K562 (cell line): ENCODE measurements around the gene MICALL2. TPM values are rescaled to one million over a fixed set of nuclear protein-coding genes. Genes with fewer than 3 reads are reported as not detected.

Experiments used
- ATAC-seq: fragments of 200-7000 bp; cut with Tn5 transposase; 3 replicates; pipeline ENCODE4 v1.9.1; 2020; ENCODE audit warnings: moderate library complexity
- BruUV-seq: library from RNA; stranded (reverse); fragments of 400-500 nt; replicated peaks from 2 replicates; lab custom pipeline; 2021; lab: Mats Ljungman, UMichigan
- CTCF ChIA-PET: fragments of 300-600 bp; formaldehyde crosslinking; extraction: SDS; loops from one replicate; lab custom pipeline; 2021; ENCODE audit warnings: low intra/inter-chr PET ratio; lab: Yijun Ruan, JAX
- POLR2A ChIA-PET: fragments of 300-600, 350-650 bp; sonication (Branson Sonifier 250); formaldehyde crosslinking; extraction: SDS; loops from one replicate; lab custom pipeline; 2021; ENCODE audit warnings: antibody characterized with exemption, inconsistent platforms; lab: Yijun Ruan, JAX
- DNase-seq, 4 experiments: peaks; one replicate each; pipeline versions ENCODE4 v3.0.0 to v3.0.0-alpha.2; 2011 to 2018; ENCODE audit warnings: low spot score in 3 of 4, mixed read lengths in 3 of 4; ENCODE audit errors: extremely low read depth in 1 of 4
- FAIRE-seq: peaks from 2 replicates; lab custom pipeline; 2011; peaks lifted over from hg19 to GRCh38; lab: Jason Lieb, UNC
- H2AFZ ChIP-seq: 2 replicates; pipeline ENCODE4 v1.6.0; 2011; ENCODE audit warnings: low read depth, low read length, control low read depth, inconsistent platforms
- H3K27ac ChIP-seq: fragments of 200-600 bp; 3 replicates; pipeline ENCODE4 v1.8.0; 2011; ENCODE audit warnings: low read depth, mild to moderate bottlenecking, control low read depth, inconsistent platforms, low read length, moderate library complexity, mixed read lengths; ENCODE audit errors: extremely low read depth
- H3K27me3 ChIP-seq, 2 experiments: fragments of 300-600 bp in 1 of 2; 2 replicates in 1 of 2; 3 replicates in 1 of 2; pipeline versions ENCODE4 v1.6.0 to v1.8.0; 2011; ENCODE audit warnings: inconsistent platforms in 2 of 2, low read length in 2 of 2, mild to moderate bottlenecking in 1 of 2, mixed read lengths in 1 of 2, moderate library complexity in 1 of 2; ENCODE audit not compliant: control insufficient read depth in 2 of 2, insufficient read depth in 2 of 2
- H3K36me3 ChIP-seq: fragments of 300-600 bp; 3 replicates; pipeline ENCODE4 v1.8.0; 2011; ENCODE audit warnings: mild to moderate bottlenecking, low read length, inconsistent platforms; ENCODE audit not compliant: control insufficient read depth, insufficient read depth
- H3K4me1 ChIP-seq, 2 experiments: fragments of 200-600 bp in 1 of 2; replicated peaks in 1 of 2; 2 replicates in 1 of 2; 3 replicates in 1 of 2; pipeline versions ENCODE4 v1.5.1 to v1.8.0; 2011; ENCODE audit warnings: inconsistent platforms in 2 of 2, low read length in 2 of 2, mild to moderate bottlenecking in 1 of 2, mixed read lengths in 1 of 2, moderate library complexity in 1 of 2; ENCODE audit not compliant: control insufficient read depth in 2 of 2, insufficient read depth in 2 of 2
- H3K4me2 ChIP-seq: 2 replicates; pipeline ENCODE4 v1.6.1; 2011; ENCODE audit warnings: low read length, control low read depth, inconsistent platforms, mixed read lengths; ENCODE audit not compliant: insufficient read depth
- H3K4me3 ChIP-seq: fragments of 200-600 bp; sonication (generic), shearing (Covaris generic); 2 replicates; pipeline ENCODE4 v1.5.1; 2016; ENCODE audit warnings: control low read depth, inconsistent platforms
- H3K79me2 ChIP-seq: fragments of 200-600 bp; 3 replicates; pipeline ENCODE4 v1.8.0; 2011; ENCODE audit warnings: low read length, inconsistent platforms; ENCODE audit not compliant: control insufficient read depth, insufficient read depth
- H3K9ac ChIP-seq, 2 experiments: 2 replicates each; pipeline versions ENCODE4 v1.6.0 to v1.6.1; 2011; ENCODE audit warnings: low read depth in 2 of 2, low read length in 2 of 2, control low read depth in 1 of 2, inconsistent platforms in 1 of 2, mild to moderate bottlenecking in 1 of 2, mixed read lengths in 1 of 2; ENCODE audit not compliant: insufficient read depth in 1 of 2
- H3K9me1 ChIP-seq: one replicate; pipeline ENCODE4 v1.6.0; 2011; ENCODE audit warnings: inconsistent platforms, mild to moderate bottlenecking, low read length, moderate library complexity; ENCODE audit not compliant: control insufficient read depth, insufficient read depth
- H3K9me3 ChIP-seq: replicated peaks from 2 replicates; pipeline ENCODE4 v1.5.1; 2011; ENCODE audit warnings: low read depth, low read length, inconsistent platforms; ENCODE audit not compliant: control insufficient read depth, insufficient read depth
- H4K20me1 ChIP-seq: replicated peaks from 2 replicates; pipeline ENCODE4 v1.6.1; 2011; ENCODE audit warnings: low read length, inconsistent platforms, mixed read lengths; ENCODE audit not compliant: control insufficient read depth, insufficient read depth
- C11orf30 ChIP-seq: fragments of 450-650 bp; IDR thresholded peaks from 2 replicates; pipeline ENCODE4 v1.6.1; 2016; ENCODE audit warnings: low read depth, mild to moderate bottlenecking
- EGR1 ChIP-seq: fragments of 450-650 bp; conservative IDR thresholded peaks from 2 replicates; pipeline ENCODE4 v1.6.1; 2017; ENCODE audit warnings: mild to moderate bottlenecking
- HDAC1 ChIP-seq, 2 experiments: fragments of 450-650 bp; IDR thresholded peaks; 2 replicates each; pipeline ENCODE4 v1.6.1; 2016 to 2017; ENCODE audit warnings: inconsistent platforms in 1 of 2, mild to moderate bottlenecking in 1 of 2, moderate library complexity in 1 of 2
- KLF10 ChIP-seq: fragments of 250-450 bp; sonication (Bioruptor Pico); IDR thresholded peaks from 2 replicates; pipeline ENCODE4 v1.6.1; 2021; ENCODE audit warnings: matching md5 sums
- PPARD ChIP-seq: fragments of 250-450 bp; sonication (Bioruptor Pico); IDR thresholded peaks from 2 replicates; pipeline ENCODE4 v1.8.0; 2022; ENCODE audit warnings: inconsistent platforms, mild to moderate bottlenecking, moderate library complexity
- TGIF2 ChIP-seq: sonication (generic); formaldehyde crosslinking; IDR thresholded peaks from 2 replicates; pipeline ENCODE4 v1.8.1; 2022; ENCODE audit warnings: mild to moderate bottlenecking, missing genetic modification reagents, moderate library complexity
- UBTF ChIP-seq, 2 experiments: IDR thresholded peaks; 2 replicates each; pipeline ENCODE4 v1.6.1; 2012; ENCODE audit warnings: improper control_type of control experiment in 2 of 2, low read depth in 2 of 2, low read length in 2 of 2, borderline replicate concordance in 1 of 2
- ZBTB43 ChIP-seq: sonication (generic); formaldehyde crosslinking; IDR thresholded peaks from 2 replicates; pipeline ENCODE4 v1.8.0; 2023; ENCODE audit warnings: mild to moderate bottlenecking, missing genetic modification reagents
- ZNF134 ChIP-seq: fragments of 250-450 bp; sonication (Bioruptor Pico); conservative IDR thresholded peaks from 2 replicates; pipeline ENCODE4 v1.4.0; 2020
- ZNF146 ChIP-seq: IDR thresholded peaks from one replicate; pipeline ENCODE4 v1.6.1; 2018; ENCODE audit warnings: missing compliant biosample characterization; ENCODE audit not compliant: unreplicated experiment
- ZNF217 ChIP-seq: sonication (generic); formaldehyde crosslinking; IDR thresholded peaks from 2 replicates; pipeline ENCODE4 v1.8.0; 2022; ENCODE audit warnings: mild to moderate bottlenecking, missing genetic modification reagents
- ZNF551 ChIP-seq: fragments of 250-450 bp; sonication (Bioruptor Pico); IDR thresholded peaks from 2 replicates; pipeline ENCODE4 v1.5.0; 2021; ENCODE audit warnings: mild to moderate bottlenecking, moderate library complexity
- ZNF586 ChIP-seq: fragments of 450-650 bp; formaldehyde crosslinking; conservative IDR thresholded peaks from 2 replicates; pipeline ENCODE4 v1.4.0; 2020; ENCODE audit warnings: mild to moderate bottlenecking, moderate library complexity
- ZZZ3 ChIP-seq: fragments of 450-650 bp; IDR thresholded peaks from 2 replicates; pipeline ENCODE4 v1.6.1; 2016; ENCODE audit warnings: antibody characterized with exemption, mild to moderate bottlenecking, moderate library complexity
- WGBS: fragments of 100-300 bp; shearing (Covaris generic); methylation state at CpG from one replicate; pipeline ENCODE4 v1.1.6; 2016; ENCODE audit warnings: low coverage, mixed read lengths; ENCODE audit not compliant: insufficient coverage; ENCODE audit errors: missing lambda C conversion rate; 5-methylcytosine and 5-hydroxymethylcytosine counted together
- in situ Hi-C: fragments of 300-500 bp; cut with MboI; formaldehyde crosslinking; loops from 4 replicates; pipeline ENCODE4 v1.15.0; 2018; ENCODE audit warnings: inconsistent platforms, mixed read lengths
- intact Hi-C: fragments of 100-400 bp; cut with micrococcal nuclease; formaldehyde crosslinking; loops from 2 replicates; pipeline ENCODE4 v1.14.2; 2022
- polyA plus RNA-seq, 8 experiments: library from polyadenylated mRNA; depleted of rRNA in 4 of 8; stranded (reverse) in 5 of 8; unstranded in 3 of 8; fragments of >200 nt; fragmentation: Nextera tagmentation in 2 of 8; fragmentation: Illumina TruSeq in 1 of 8; extraction: Ambion mirVana in 2 of 8; extraction: Trizol in 1 of 8; gene quantifications; 2 replicates each; pipeline versions ENCODE4 v1.2.1 to v1.2.3, GENCODE V29; 2011 to 2014; ENCODE audit warnings: inconsistent platforms in 1 of 8, missing spikeins in 1 of 8
- total RNA-seq, 7 experiments: library from RNA; depleted of rRNA in 6 of 7; stranded (reverse); fragments of >200 nt in 6 of 7; fragmentation: Illumina TruSeq in 2 of 7; extraction: Trizol in 2 of 7; gene quantifications; 2 replicates each; pipeline versions ENCODE4 v1.2.1 to v1.2.3, GENCODE V29; 2011 to 2021; ENCODE audit warnings: low replicate concordance in 1 of 7

MICALL2 gene
- total and polyA plus RNA-seq, 9 of the 15 experiments (the other 6 are each of a cell fraction or from before 2014, with no cell fraction given): 1.8 to 103 (median 17.0) TPM

DNA sequence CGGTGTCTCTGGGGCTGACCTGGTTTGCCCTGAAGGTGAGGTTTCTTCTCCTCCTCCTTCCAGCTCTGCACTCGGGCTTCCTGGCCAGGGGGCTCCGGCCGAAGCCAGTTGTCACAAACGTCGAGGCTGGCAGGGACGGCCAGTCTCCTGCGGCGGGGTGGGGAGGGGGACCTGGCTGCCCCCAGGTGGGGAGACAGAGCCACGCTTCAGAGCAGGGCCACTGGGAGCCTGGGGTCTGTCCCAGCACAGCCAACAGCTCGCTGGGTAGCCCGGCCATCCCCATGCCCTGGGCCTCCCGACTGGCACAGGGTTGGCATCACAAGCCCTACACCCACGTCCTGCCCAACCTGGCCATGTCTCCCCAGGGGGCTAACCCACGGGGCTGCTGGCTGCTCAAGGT is 20.4 kb downstream of the MICALL2 start:
- no peak overlapping the region; a peak in 1 of 4 replicates for H3K9ac ChIP-seq
- no peaks in the 10 kb centered on the region for H3K9me1 ChIP-seq
- ChIA-PET CTCF (interaction anchor here (1.2 kb wide), 1 partner anchor 35 kb away, joined by 7 read pairs; no protein-coding TSS in a partner anchor), POLR2A (interaction anchor here (1.2 kb wide), 1 partner anchor 13 kb away, joined by 4 read pairs; no protein-coding TSS in a partner anchor)
- in situ Hi-C loops: no loop called here
- H3K27ac ChIP-seq: no peak overlapping the region
- H3K9me3 ChIP-seq: no peaks in the 10 kb centered on the region
- H4K20me1 ChIP-seq: no peaks in the 10 kb centered on the region
- H3K4me2 ChIP-seq: no peak overlapping the region
- no peak for FAIRE-seq
- 96% methylated on average over 6 of the region's 15 CpGs for WGBS
- H3K27me3 ChIP-seq: no peaks in the 10 kb centered on the region
- no peak overlapping the region for H2AFZ ChIP-seq
- TF ChIP-seq UBTF (IDR thresholded peaks at IDR 0.05; ENCODE audit: borderline replicate concordance in 1 of 2, low read depth in 2 of 2, low read length in 2 of 2): no peak
- TF ChIP-seq ZNF134: no peak
- no peak for TF ChIP-seq TGIF2 (CRISPR knock-in tag)
- TF ChIP-seq ZNF586 (CRISPR knock-in tag): no peak
- TF ChIP-seq ZZZ3: no peak
- TF ChIP-seq HDAC1 (IDR thresholded peaks at IDR 0.05): no peak
- TF ChIP-seq ZNF217 (CRISPR knock-in tag): no peak
- no peak for TF ChIP-seq C11orf30
- TF ChIP-seq PPARD: no peak
- TF ChIP-seq ZNF551 (CRISPR knock-in tag): no peak
- no peak for TF ChIP-seq KLF10 (CRISPR knock-in tag)
- TF ChIP-seq ZBTB43 (CRISPR knock-in tag): no peak
- no peak for TF ChIP-seq EGR1
- TF ChIP-seq ZNF146 (CRISPR knock-in tag): no peak
- TF ChIP-seq, all 486 proteins: peak for 0
- H3K4me3 ChIP-seq: no peak overlapping the region
- ATAC-seq (no peak), DNase-seq (no peak)
- peaks cover 0 to 54% of the 10 kb centered on the region in 2 experiments; a peak in 2 of 5 replicates for H3K4me1 ChIP-seq
- intact Hi-C loops: no loop called here
- BruUV-seq: no TSS peak
- H3K36me3 ChIP-seq: peaks cover 93% of the 10 kb centered on the region
- no peaks in the 10 kb centered on the region; the same call in 1 of the 3 replicates for H3K79me2 ChIP-seq
